GM19455 (cell line): ENCODE data around the gene WDR48.
A peak's percentile ranks its signal among the peaks of the same experiment; 100 is the strongest.
"Not testable (repeated sequence)": the region's sequence is repeated elsewhere in the genome, so short reads cannot be mapped to it uniquely, and the experiment has no call there.

Experiments
- ATAC-seq: cut with Tn5 transposase; IDR thresholded peaks from one replicate; pipeline ENCODE4 v1.9.1; 2021; ENCODE audit not compliant: unreplicated experiment

WDR48 gene

GRCh38 chr3:39051649-39052561 lies at the start of gene WDR48, which contains the start of gene SCN11A:
WDR48 (plus strand) TSS chr3:39052016; CDS start chr3:39052026, 10 bp downstream.
SCN11A (minus strand) TSS chr3:39051944; CDS start chr3:38950362, 101,582 bp downstream.
- ATAC-seq = peak; percentile 99

GRCh38 chr3:39005295-39005694 lies 46.5 kb upstream of the WDR48 start:
- no peak for ATAC-seq

GRCh38 chr3:39011191-39011736 lies 40.6 kb upstream of the WDR48 start:
- no peak for ATAC-seq

GRCh38 chr3:39013289-39013688 lies 38.5 kb upstream of the WDR48 start:
- no peak for ATAC-seq

- ATAC-seq = no peak
Measured at GRCh38 chr3:39013921-39014509, 37.8 kb upstream of the WDR48 start.

- ATAC-seq = no peak
Measured at GRCh38 chr3:39015418-39015817, 36.4 kb upstream of the WDR48 start.

GRCh38 chr3:39019299-39019698 lies 32.5 kb upstream of the WDR48 start:
- no peak for ATAC-seq

- no peak for ATAC-seq
Measured at GRCh38 chr3:39021029-39021428, 30.8 kb upstream of the WDR48 start.

GRCh38 chr3:39021465-39022285 lies 30.1 kb upstream of the WDR48 start:
- no peak for ATAC-seq

- ATAC-seq = no peak
Measured at GRCh38 chr3:39022286-39022630, 29.6 kb upstream of the WDR48 start.

- ATAC-seq = no peak
Measured at GRCh38 chr3:39024497-39024896, 27.3 kb upstream of the WDR48 start.

GRCh38 chr3:39025222-39025970 lies 26.4 kb upstream of the WDR48 start:
- no peak for ATAC-seq

GRCh38 chr3:39028546-39028945 lies 23.3 kb upstream of the WDR48 start:
- no peak for ATAC-seq

- ATAC-seq = no peak
Measured at GRCh38 chr3:39029556-39029955, 22.3 kb upstream of the WDR48 start.

GRCh38 chr3:39038165-39038564 lies 13.7 kb upstream of the WDR48 start:
- no peak for ATAC-seq

- ATAC-seq = no peak
Measured at GRCh38 chr3:39050029-39050428, 1.8 kb upstream of the WDR48 start.

- ATAC-seq = no peak
Measured at GRCh38 chr3:39052583-39052982, 767 bp downstream of the WDR48 start.

GRCh38 chr3:39053696-39054095 lies 1.9 kb downstream of the WDR48 start:
- no peak for ATAC-seq

GRCh38 chr3:39056151-39056550 lies 4.3 kb downstream of the WDR48 start:
- ATAC-seq = no peak

- ATAC-seq = not testable (repeated sequence)
Measured at GRCh38 chr3:39061228-39061627, 9.4 kb downstream of the WDR48 start.
